GM18526 (cell line): ENCODE data around the gene AMIGO2.

Source experiments
- POLR2A ChIP-seq: IDR thresholded peaks from 3 replicates; pipeline ENCODE4 v1.6.1; 2011; ENCODE audit not compliant: insufficient read length; ENCODE audit errors: extremely low read depth

The AMIGO2 gene

GRCh38 chr12:47082796-47083621 is 3.2 kb upstream of the AMIGO2 start:
- TF ChIP-seq POLR2A, result no peak

DNA sequence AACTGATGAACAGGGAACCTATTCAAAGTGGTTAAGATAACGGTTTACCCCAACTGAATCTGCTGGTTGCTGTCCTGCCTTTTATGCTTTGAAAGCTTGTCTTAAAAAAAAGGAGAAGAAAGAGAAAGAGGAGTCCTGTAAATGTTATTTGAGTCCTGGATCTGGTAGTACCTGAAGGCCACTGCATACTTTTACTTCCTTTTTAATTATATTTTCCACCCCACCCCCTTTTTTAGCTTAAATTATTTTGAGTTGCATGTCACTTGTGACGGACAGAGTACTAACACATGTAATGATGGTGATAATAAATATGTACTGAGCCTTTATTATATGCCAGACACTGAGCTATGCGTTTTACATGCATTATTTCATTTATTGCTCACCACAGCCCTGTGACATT is 2.5 kb upstream of the AMIGO2 start:
- TF ChIP-seq POLR2A, result no peak

DNA sequence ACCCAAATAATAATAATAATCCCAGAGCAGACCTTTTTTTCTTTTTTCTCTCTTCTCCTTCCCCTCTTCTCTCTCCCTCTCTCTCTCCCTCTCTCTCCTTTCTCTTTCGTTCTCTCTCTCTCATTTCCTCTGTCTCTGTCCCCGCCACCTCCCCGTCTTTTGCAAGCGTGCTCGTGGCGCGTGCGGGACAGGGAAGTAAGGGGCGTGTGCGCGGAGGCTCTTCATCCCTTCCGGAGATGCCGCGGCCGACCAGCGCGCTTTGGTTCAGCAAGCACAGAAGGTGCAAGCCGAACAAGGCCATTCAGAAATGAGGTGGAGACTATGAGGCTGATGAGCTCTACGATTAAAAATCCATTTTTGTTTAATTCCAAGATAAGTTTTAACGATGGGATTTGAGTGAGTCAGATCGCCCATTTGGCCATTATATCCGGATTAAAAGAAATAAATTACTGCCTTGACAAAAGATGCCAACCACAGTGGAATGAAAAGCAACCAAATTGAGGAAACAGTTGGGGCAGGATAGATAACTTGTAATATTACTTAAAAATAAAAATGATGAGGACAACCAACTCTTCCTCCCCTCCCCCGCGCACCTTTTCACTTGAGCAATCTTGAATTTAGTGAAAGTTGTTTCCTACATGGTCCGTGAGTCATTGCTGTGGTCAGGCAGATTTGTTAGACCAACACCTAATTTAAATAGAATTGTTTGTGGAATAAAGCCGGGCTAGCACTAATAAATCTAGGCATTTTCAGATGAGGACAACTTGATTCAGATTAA is 1.2 kb upstream of the AMIGO2 start:
- no peak for TF ChIP-seq POLR2A

GRCh38 chr12:47079981-47080724 is 394 bp upstream of the AMIGO2 start:
- no peak for TF ChIP-seq POLR2A

DNA sequence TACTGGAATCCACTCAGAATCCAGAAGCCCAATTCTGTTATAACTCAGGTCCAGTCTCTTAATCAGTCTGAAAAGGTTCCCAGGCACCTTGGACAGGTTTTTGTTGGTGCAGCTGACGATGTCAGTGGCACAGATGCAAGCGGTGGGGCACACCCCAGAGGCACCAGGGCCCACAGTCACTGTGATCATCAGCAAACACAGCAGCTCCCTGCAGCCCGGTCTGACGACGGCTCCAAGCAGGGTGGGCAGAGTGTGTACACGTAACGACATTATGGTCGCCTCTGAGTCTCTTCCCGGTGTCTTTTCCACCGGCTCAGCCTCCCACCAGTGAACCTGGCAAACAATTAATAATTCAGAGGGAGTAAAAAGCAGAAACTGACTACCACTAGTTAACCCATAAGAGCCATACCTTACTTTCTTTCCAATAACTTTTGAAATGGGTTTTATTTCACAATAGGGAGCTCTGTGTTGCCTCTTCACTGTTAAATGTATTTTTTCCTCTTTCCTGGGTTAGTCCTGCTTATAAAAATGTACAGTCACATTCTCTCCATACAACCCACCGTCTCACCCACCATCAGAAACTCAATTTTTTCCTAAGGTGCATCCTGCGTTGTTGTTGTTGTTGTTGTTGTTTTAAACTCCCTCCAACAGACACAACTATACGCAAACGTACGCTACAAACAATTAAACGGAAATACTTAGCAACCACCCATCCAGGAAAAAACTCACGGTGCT is 859 bp downstream of the AMIGO2 start:
- no peak for TF ChIP-seq POLR2A

GRCh38 chr12:47078086-47078395 is 1.7 kb downstream of the AMIGO2 start:
- no peak for TF ChIP-seq POLR2A

DNA sequence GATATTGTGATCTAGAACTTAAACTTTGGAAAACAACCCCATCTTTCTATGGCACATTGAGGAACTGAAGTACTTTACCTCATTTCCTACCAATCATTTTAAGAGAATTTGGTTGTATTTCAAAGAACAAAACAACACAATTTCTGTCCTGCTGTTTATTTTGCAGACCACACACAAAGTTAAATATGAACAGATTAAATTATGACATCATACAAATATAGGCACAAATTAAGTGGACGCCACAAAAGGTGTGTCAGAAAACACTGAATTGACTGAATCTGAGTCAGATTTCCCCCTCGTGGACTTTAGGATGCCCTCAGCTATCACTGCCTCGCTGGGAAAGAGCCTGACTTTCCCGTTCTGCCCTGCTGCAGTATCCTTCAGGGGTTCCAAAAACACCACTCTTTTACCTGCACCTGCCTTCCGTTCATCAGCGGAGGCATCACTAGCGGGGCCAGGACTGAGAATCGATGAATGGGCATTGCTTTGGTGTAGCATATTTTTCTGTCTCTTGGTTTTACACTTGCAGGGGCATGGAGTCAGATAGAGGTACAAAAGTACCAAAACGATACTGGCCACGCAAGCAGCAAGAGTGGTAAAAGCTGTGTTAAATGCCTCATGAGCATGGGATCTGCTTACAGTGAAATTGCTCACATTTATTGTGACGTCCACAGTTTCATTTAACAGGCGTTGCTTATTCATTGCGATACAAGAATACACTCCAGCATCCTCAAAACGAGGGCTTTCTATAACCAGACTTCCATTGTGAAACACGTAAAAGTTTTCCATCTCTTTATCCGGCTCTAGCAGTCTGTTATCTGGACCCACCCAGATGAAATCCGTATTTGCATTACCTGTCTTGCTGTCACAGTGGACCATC is 2.3 kb downstream of the AMIGO2 start:
- TF ChIP-seq POLR2A, result no peak

GRCh38 chr12:47075192-47076084 is 4.3 kb downstream of the AMIGO2 start:
- TF ChIP-seq POLR2A, result no peak

- TF ChIP-seq POLR2A, result no peak
Observed at GRCh38 chr12:47074757-47075156, 5.0 kb downstream of the AMIGO2 start.

- TF ChIP-seq POLR2A, result no peak
Observed at GRCh38 chr12:47073951-47074350, 5.8 kb downstream of the AMIGO2 start.

DNA sequence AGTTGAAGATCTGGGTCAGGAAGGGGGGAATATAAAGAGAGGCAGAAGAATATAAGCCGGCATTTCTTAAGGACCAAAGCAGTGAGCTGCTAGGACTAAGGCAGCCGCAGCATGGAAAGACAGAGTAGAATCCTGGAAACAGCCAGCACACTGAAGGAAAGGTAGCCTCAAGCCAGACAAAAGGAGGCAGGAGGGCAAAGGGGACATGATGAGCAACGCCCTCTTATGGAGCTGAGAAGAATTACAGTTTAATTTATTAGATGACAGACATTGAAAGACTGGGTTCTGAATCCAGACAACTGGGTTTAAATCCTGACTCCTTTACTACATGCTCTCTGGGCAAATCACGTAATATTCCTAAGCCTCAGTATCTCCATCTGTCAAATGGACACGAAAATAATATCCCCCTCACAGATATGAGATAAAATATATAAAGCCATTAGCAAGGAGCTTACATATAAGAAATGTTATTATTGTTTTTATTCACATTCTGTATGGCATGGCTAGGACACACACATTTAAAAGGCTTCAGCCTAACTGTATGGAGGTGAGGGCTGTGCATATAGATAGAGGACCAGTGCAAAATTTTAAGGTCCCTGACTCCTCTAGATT is 8.4 kb downstream of the AMIGO2 start:
- TF ChIP-seq POLR2A, result no peak

DNA sequence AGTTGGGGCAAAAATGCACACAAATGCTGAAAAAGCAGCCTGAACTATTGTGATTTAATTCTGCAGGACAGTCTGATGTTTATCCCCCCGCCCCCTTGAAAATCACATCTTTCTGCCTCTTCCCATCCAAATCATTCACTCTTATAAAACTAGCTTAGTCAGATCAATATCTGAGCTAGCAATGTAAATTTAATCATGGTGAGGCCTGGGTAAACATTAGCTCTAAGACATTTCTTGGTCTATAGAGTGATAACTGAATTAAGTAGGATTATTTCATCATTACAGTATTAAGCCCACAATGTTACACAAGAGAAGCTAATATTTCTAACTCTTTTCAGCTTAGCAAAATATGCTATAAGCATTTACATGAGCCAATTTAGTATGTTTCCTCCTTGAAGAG is 9.4 kb downstream of the AMIGO2 start:
- TF ChIP-seq POLR2A, result no peak

GRCh38 chr12:47068539-47068938 is 11.2 kb downstream of the AMIGO2 start:
- no peak for TF ChIP-seq POLR2A
